Skeletal muscle tissue (tissue), 4 donors: ENCODE results near the gene ATP2A3. TPM values are rescaled to one million over a fixed set of nuclear protein-coding genes. Genes with fewer than 3 reads are reported as not detected.

Experiments
- H3K27ac ChIP-seq: one replicate; pipeline ENCODE4 v1.7.0; 2013; ENCODE audit warnings: mild to moderate bottlenecking, low read depth, low read length, inconsistent platforms
- H3K27me3 ChIP-seq, 3 donors: one replicate each; pipeline ENCODE4 v1.7.0; 2013; ENCODE audit warnings: low read length in 3 of 3; ENCODE audit not compliant: control insufficient read depth in 3 of 3, insufficient read depth in 3 of 3
- H3K36me3 ChIP-seq, 3 donors: one replicate each; pipeline ENCODE4 v1.7.0; 2013; ENCODE audit warnings: low read length in 3 of 3; ENCODE audit not compliant: control insufficient read depth in 3 of 3, insufficient read depth in 3 of 3
- H3K4me1 ChIP-seq, 3 donors: one replicate each; pipeline ENCODE4 v1.7.0; 2013; ENCODE audit warnings: low read length in 3 of 3, mild to moderate bottlenecking in 3 of 3; ENCODE audit not compliant: control insufficient read depth in 3 of 3, insufficient read depth in 3 of 3
- H3K4me3 ChIP-seq, 3 donors: one replicate each; pipeline ENCODE4 v1.7.0; 2013; ENCODE audit warnings: low read length in 3 of 3
- H3K9ac ChIP-seq, 3 donors: one replicate each; pipeline ENCODE4 v1.7.0; 2013; ENCODE audit warnings: low read length in 3 of 3, mild to moderate bottlenecking in 3 of 3, moderate library complexity in 2 of 3, low read depth in 1 of 3
- H3K9me3 ChIP-seq, 3 donors: one replicate each; pipeline ENCODE4 v1.7.0; 2013; ENCODE audit warnings: low read length in 3 of 3; ENCODE audit not compliant: control insufficient read depth in 3 of 3
- total RNA-seq: library from RNA; depleted of rRNA; stranded (reverse); fragments of >200 nt; gene quantifications from one replicate; pipeline ENCODE4 v1.2.3, GENCODE V29; 2014
- donor health status: Osteomylitis.

The ATP2A3 gene
- total RNA-seq, 1 donor from 2014 or later = 3.7 TPM

DNA sequence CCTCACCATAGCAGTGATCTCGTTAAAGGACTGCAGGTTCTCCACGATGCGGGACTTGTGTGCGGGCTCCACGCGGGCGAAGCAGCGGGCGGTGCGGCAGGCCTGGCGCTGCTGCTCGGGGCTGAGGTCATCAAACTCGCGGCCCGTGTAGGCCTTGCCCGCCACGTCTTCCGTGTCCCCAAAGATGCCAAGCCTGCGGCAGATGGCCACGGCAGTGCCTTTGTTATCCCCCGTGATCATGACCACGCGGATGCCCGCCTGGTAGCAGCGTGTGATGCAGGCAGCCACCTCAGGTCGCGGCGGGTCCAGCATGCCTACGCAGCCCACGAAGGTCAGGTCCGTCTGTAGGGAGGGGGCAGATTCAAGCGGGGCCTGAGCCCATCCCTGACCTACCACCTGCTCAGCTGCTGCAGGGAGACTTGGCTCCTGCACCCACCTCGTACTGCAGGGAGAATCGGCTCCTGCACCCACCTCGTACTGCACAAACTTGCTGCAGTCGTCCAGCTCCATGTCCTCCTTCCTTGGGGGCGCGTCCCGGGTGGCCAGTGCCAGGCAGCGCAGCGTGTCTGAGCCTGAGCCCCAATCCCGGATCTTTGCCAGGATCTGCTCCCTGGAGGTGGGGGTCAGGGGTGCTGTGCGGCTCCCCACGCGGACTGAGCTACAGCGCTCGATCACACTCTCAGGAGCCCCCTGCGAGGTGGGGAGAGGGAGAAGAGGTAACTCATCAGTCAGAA lies 23.1 kb downstream of the ATP2A3 start:
- no peak overlapping the region for H3K9ac ChIP-seq
- H3K4me1 ChIP-seq = peaks cover 8 to 15% (median 9%) of the 10 kb centered on the region in 3 donors
- H3K36me3 ChIP-seq = no peaks in the 10 kb centered on the region

DNA sequence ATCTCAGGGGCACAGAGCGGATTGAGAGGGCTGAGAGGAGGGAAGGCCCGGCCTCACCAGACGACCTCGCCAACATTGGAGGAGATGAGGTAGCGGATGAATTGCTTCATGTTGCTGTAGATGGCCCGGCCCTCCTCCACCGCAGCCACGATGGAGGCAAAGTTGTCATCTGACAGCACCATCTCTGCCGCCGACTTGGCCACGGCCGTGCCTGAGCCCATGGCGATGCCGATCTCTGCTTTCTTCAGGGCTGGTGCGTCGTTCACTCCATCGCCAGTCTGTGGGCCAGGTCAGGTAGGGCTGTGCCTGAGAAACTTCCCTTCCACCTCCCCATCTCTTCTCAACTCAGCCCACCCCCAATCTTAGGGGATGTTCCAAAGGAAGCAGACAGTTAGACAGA lies 26.9 kb downstream of the ATP2A3 start:
- Histone ChIP-seq H3K9me3 (no peaks in the 10 kb centered on the region), H3K27me3 (no peaks in the 10 kb centered on the region), H3K4me3 (no peak overlapping the region), H3K4me1 (peaks cover 0 to 2% (median 0%) of the 10 kb centered on the region in 3 donors), H3K9ac (no peak overlapping the region), H3K36me3 (no peaks in the 10 kb centered on the region), H3K27ac (no peak overlapping the region)

More for the DNA sequence above, 23.1 kb downstream of the ATP2A3 start:
- Histone ChIP-seq H3K27me3 (no peaks in the 10 kb centered on the region), H3K9me3 (no peaks in the 10 kb centered on the region), H3K27ac (no peak overlapping the region), H3K4me3 (no peak overlapping the region)

DNA sequence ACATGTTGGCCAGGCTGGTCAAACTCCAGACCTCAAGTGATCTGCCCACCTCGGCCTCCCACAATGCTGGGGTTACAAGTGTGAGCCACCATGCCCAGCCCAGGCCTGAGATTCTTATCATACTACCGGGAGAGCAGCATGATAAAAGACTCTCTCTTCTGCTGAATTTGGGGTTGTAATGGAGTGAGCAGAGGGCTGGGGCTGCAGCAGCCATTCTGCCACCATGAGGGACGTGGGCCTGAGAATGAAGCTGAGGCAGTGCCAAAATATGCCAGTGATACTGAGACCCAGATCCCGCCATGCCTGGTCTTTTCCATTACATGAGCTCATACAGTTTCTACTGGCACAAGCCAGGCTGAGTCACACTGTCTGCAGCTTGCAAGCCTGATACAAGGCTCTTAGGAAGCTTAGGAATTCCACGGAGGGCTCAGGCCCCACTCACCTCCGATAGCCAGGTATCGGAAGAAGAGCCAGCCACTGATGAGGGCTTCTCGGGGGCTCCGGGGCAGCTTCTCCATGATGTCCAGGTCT lies 28.3 kb downstream of the ATP2A3 start:
- Histone ChIP-seq H3K27ac (no peak overlapping the region), H3K4me3 (no peak overlapping the region), H3K9ac (no peak overlapping the region), H3K36me3 (no peaks in the 10 kb centered on the region), H3K4me1 (peaks cover 0 to 2% (median 0%) of the 10 kb centered on the region in 3 donors), H3K9me3 (no peaks in the 10 kb centered on the region), H3K27me3 (no peaks in the 10 kb centered on the region)

DNA sequence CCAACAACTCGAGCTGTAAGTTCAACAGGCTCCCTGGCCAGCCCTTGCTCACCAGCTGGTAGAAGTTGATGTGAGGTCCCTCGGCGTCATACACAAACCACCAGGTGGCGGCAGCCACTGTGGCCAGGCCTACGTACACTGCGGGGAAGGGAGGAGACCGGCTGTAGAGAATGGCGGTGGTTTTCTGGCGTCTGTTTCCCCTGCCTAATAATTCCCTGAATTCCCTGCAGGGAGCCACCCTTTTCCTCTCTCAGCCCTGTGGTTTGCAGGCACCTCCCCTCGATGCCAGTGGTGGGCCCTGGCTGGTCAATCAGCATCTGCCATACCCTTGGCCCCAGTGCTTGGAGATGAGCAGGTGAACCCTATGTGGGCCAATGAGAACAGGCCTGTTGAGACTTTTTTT lies 29.1 kb downstream of the ATP2A3 start:
- H3K36me3 ChIP-seq = no peaks in the 10 kb centered on the region
- no peak overlapping the region for H3K9ac ChIP-seq
- H3K27me3 ChIP-seq = no peaks in the 10 kb centered on the region
- H3K4me1 ChIP-seq = peaks cover 0 to 2% (median 0%) of the 10 kb centered on the region in 3 donors
- no peaks in the 10 kb centered on the region for H3K9me3 ChIP-seq
- no peak overlapping the region for H3K27ac ChIP-seq
- H3K4me3 ChIP-seq = no peak overlapping the region

DNA sequence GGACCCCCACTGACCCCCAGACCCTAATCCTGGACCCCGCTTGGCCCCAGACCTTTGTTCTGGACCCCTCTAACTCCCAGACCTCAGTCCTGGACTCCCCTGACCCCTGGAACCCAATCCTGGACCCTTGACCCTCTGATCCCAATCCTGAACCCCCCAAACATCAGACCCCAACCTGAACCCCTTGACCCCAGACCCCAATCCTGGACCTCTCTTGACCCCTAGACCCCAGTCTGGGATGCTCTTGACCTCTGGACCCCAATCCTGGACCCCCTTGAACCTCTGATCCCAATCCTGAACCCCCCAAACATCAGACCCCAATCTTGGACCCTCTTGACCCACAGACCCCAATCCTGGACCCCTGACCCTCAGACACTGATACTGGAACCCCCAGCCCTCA lies 34.5 kb downstream of the ATP2A3 start:
- Histone ChIP-seq H3K27ac (no peak overlapping the region), H3K4me1 (peaks cover 0 to 8% (median 0%) of the 10 kb centered on the region in 3 donors), H3K4me3 (no peak overlapping the region), H3K9ac (no peak overlapping the region), H3K9me3 (no peaks in the 10 kb centered on the region), H3K36me3 (no peaks in the 10 kb centered on the region), H3K27me3 (peaks cover 0 to 3% (median 0%) of the 10 kb centered on the region in 3 donors)

DNA sequence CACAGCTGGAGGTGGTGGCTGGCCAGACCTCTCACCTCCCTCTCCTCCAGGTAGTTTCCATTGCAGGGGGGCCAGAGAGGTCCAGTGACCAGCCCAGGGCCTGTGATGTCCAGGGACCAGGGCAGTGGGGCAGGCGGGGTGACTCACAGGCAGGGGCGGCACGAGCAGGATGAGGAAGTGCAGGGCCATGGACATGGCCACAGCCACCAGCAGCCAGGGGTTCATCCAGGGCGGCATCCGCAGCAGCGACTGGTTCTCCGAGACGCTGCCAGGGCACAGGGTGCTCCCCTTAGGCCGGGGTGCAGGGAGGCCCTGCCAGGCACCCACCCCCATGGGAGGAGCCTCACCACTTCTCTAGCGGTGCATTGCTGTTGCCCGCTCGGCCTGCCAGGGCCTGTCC lies 35.1 kb downstream of the ATP2A3 start:
- Histone ChIP-seq H3K9ac (no peak overlapping the region), H3K27me3 (peaks cover 0 to 5% (median 3%) of the 10 kb centered on the region in 3 donors), H3K36me3 (no peaks in the 10 kb centered on the region), H3K4me3 (no peak overlapping the region), H3K9me3 (no peaks in the 10 kb centered on the region), H3K27ac (no peak overlapping the region), H3K4me1 (peaks cover 0 to 8% (median 0%) of the 10 kb centered on the region in 3 donors)

DNA sequence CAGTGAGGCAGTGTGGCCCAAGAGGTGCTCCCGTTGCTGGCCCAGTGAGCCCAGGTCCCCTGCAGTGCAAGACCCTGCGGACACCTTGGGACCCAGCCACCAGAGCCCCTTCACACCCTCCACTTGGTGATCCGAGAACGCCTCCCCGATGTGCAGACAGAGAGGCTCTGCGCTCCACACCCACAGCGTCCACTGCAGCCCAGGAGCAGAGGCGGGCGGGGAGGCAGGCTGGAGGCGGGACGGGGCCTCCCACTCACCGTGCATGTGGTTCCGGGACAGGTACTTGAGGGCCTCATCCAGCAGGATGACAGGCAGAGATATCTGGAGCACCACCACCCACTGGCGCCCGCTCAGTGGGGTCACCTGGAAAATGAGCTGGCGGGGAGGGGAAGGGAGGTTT lies 35.8 kb downstream of the ATP2A3 start:
- Histone ChIP-seq H3K4me1 (peaks cover 0 to 8% (median 0%) of the 10 kb centered on the region in 3 donors), H3K27ac (no peak overlapping the region), H3K4me3 (no peak overlapping the region), H3K9ac (no peak overlapping the region), H3K36me3 (no peaks in the 10 kb centered on the region), H3K27me3 (peaks cover 0 to 5% (median 3%) of the 10 kb centered on the region in 3 donors), H3K9me3 (no peaks in the 10 kb centered on the region)

DNA sequence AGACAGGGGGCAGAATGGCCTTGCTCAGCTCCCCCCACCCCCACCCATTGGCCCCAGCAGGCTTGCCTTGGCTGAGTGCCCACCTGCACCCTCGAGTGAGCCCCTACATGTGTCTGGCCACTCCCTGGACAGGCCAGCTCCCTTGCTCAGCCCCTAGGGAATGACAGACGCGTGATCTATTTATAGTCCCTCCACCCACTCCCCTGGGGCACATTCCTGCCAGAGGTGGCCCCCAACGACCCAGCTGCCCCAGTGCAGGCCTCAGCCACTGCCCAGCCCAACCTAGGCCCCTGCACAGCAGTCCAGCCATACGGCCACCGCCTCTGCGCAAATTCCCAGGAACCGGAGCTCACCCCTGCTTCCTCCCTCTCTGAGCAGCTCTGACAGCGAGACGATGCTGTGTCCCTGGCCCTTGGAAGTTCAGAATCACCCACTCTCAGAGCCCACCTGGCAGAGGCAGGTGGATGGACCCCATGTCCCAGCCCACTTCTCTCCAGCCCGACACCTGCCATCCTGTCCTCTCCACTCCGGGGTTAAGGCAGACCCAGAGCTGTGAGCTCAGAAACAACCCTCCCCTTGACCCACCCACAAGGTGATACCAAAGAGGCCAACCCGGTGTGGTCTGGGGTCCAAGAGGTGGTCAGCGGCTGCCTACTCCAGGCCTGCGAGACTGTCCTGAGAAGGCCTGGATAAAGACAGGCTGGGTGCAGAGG lies 36.5 kb downstream of the ATP2A3 start:
- H3K4me3 ChIP-seq = no peak overlapping the region
- peaks cover 0 to 5% (median 3%) of the 10 kb centered on the region in 3 donors for H3K27me3 ChIP-seq
- no peaks in the 10 kb centered on the region for H3K36me3 ChIP-seq
- H3K9ac ChIP-seq = no peak overlapping the region
- H3K27ac ChIP-seq = no peak overlapping the region
- peaks cover 0 to 8% (median 0%) of the 10 kb centered on the region in 3 donors for H3K4me1 ChIP-seq
- no peaks in the 10 kb centered on the region for H3K9me3 ChIP-seq

DNA sequence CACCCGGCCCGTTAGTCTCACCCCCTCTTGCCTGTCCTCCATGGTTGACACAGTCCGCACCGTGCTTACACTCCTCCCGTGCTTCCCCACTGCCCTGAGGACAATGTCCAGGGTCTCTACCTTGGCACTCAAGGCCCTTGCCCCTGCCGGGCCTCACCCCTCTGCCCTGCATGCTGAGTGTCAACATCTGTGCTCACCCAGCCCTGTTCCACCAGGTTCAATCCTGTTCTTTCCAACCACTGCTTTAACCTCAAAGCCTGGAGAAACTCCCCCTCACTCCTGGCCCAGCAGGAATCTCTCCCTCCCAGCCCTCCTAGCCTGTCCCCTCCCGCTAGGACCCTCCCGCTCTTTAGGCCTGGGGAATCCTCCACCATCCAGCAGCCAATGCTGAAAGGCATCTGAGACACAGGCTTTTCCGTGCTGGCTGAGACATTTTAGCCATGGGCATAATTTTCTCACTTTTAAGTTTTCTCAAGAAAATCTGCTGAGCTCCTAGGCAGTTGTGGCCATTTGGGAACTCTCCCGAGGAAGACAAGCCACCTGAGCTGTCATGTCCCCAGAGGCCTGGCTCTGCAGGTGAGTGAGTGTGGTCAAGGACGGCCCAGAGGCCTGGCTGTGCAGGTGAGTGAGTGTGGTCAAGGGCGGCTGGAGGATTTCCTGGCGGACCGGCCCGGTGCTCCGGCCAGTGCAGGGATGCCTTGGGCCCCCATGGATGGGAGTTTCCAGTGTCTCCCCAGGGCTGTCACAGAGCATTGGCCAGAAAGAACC lies 37.2 kb downstream of the ATP2A3 start:
- peaks cover 0 to 8% (median 0%) of the 10 kb centered on the region in 3 donors for H3K4me1 ChIP-seq
- H3K27ac ChIP-seq = no peak overlapping the region

More for the DNA sequence above, 37.2 kb downstream of the ATP2A3 start:
- H3K27me3 ChIP-seq = peaks cover 0 to 5% (median 3%) of the 10 kb centered on the region in 3 donors
- no peaks in the 10 kb centered on the region for H3K36me3 ChIP-seq
- H3K9ac ChIP-seq = no peak overlapping the region
- no peak overlapping the region for H3K4me3 ChIP-seq
- no peaks in the 10 kb centered on the region for H3K9me3 ChIP-seq
